ENCODE measurements around the gene ITGB3BP. TPM values are rescaled to one million over a fixed set of nuclear protein-coding genes. Genes with fewer than 3 reads are reported as not detected.

Gene ITGB3BP
- total RNA-seq, 1 donor from 2014 or later: 12.7 TPM

- Mint-ChIP-seq H3K9me3 (ENCODE audit: unreplicated experiment) (no peaks in the 10 kb centered on the region), H3K27ac (ENCODE audit: unreplicated experiment) (no peak overlapping the region), H3K36me3 (ENCODE audit: unreplicated experiment) (peaks cover 8% of the 10 kb centered on the region), H3K4me3 (ENCODE audit: unreplicated experiment) (no peak overlapping the region), H3K4me1 (ENCODE audit: low read depth, unreplicated experiment) (no peaks in the 10 kb centered on the region), H3K27me3 (ENCODE audit: unreplicated experiment) (no peaks in the 10 kb centered on the region)
- DNase-seq: no peak
- TF ChIP-seq CTCF (IDR thresholded peaks at IDR 0.05; ENCODE audit: partially characterized antibody, unreplicated experiment): no peak
These were observed 56.3 kb downstream of the ITGB3BP start for GRCh38 chr1:63466759-63467158.

GRCh38 chr1:63466181-63466580 is 56.8 kb downstream of the ITGB3BP start:
- no peak for DNase-seq
- Mint-ChIP-seq H3K9me3 (ENCODE audit: unreplicated experiment) (no peaks in the 10 kb centered on the region), H3K4me3 (ENCODE audit: unreplicated experiment) (no peak overlapping the region), H3K36me3 (ENCODE audit: unreplicated experiment) (peaks cover 11% of the 10 kb centered on the region), H3K4me1 (ENCODE audit: low read depth, unreplicated experiment) (no peaks in the 10 kb centered on the region), H3K27me3 (ENCODE audit: unreplicated experiment) (no peaks in the 10 kb centered on the region), H3K27ac (ENCODE audit: unreplicated experiment) (no peak overlapping the region)
- no peak for TF ChIP-seq CTCF (IDR thresholded peaks at IDR 0.05; ENCODE audit: partially characterized antibody, unreplicated experiment)

GRCh38 chr1:63463248-63463647 is 59.8 kb downstream of the ITGB3BP start:
- no peak for DNase-seq
- no peaks in the 10 kb centered on the region for H3K27me3 Mint-ChIP-seq (ENCODE audit: unreplicated experiment)
- no peak for TF ChIP-seq CTCF (IDR thresholded peaks at IDR 0.05; ENCODE audit: partially characterized antibody, unreplicated experiment)
- H3K36me3 Mint-ChIP-seq (ENCODE audit: unreplicated experiment): peaks cover 11% of the 10 kb centered on the region
- no peaks in the 10 kb centered on the region for H3K9me3 Mint-ChIP-seq (ENCODE audit: unreplicated experiment)
- H3K4me3 Mint-ChIP-seq (ENCODE audit: unreplicated experiment): no peak overlapping the region
- H3K4me1 Mint-ChIP-seq (ENCODE audit: low read depth, unreplicated experiment): no peaks in the 10 kb centered on the region
- H3K27ac Mint-ChIP-seq (ENCODE audit: unreplicated experiment): no peak overlapping the region

- H3K27ac Mint-ChIP-seq (ENCODE audit: unreplicated experiment): no peak overlapping the region
- TF ChIP-seq CTCF (IDR thresholded peaks at IDR 0.05; ENCODE audit: partially characterized antibody, unreplicated experiment): no peak
- H3K36me3 Mint-ChIP-seq (ENCODE audit: unreplicated experiment): peaks cover 11% of the 10 kb centered on the region
- DNase-seq: no peak
- H3K4me3 Mint-ChIP-seq (ENCODE audit: unreplicated experiment): no peak overlapping the region
- no peaks in the 10 kb centered on the region for H3K27me3 Mint-ChIP-seq (ENCODE audit: unreplicated experiment)
- no peaks in the 10 kb centered on the region for H3K9me3 Mint-ChIP-seq (ENCODE audit: unreplicated experiment)
- H3K4me1 Mint-ChIP-seq (ENCODE audit: low read depth, unreplicated experiment): no peaks in the 10 kb centered on the region
These were observed 61.3 kb downstream of the ITGB3BP start for GRCh38 chr1:63461661-63462230.

GRCh38 chr1:63458750-63459149 is 64.3 kb downstream of the ITGB3BP start:
- TF ChIP-seq CTCF (IDR thresholded peaks at IDR 0.05; ENCODE audit: partially characterized antibody, unreplicated experiment): no peak
- no peaks in the 10 kb centered on the region for H3K9me3 Mint-ChIP-seq (ENCODE audit: unreplicated experiment)
- no peak overlapping the region for H3K4me3 Mint-ChIP-seq (ENCODE audit: unreplicated experiment)
- H3K27me3 Mint-ChIP-seq (ENCODE audit: unreplicated experiment): no peaks in the 10 kb centered on the region
- DNase-seq: no peak
- H3K36me3 Mint-ChIP-seq (ENCODE audit: unreplicated experiment): peaks cover 11% of the 10 kb centered on the region
- H3K4me1 Mint-ChIP-seq (ENCODE audit: low read depth, unreplicated experiment): no peaks in the 10 kb centered on the region
- no peak overlapping the region for H3K27ac Mint-ChIP-seq (ENCODE audit: unreplicated experiment)
